ENCODE data around the gene FAT4. TPM values are rescaled to one million over a fixed set of nuclear protein-coding genes. Genes with fewer than 3 reads are reported as not detected.

Gene FAT4
- total and polyA plus RNA-seq, 2 of the 8 experiments (the other 6 are each of a cell fraction or from before 2014, with no cell fraction given) = 1.3 to 5.3 TPM

GRCh38 chr4:125306112-125306511 lies 8.6 kb upstream of the FAT4 start:
- Histone ChIP-seq H3K56ac (replicated peaks; ENCODE audit: insufficient read length, low read depth, low read length) (no peak overlapping the region), H3K4ac (replicated peaks; ENCODE audit: insufficient read length, low read depth, low read length) (no peak overlapping the region), H3K23me2 (ENCODE audit: low read depth, low read length) (no peaks in the 10 kb centered on the region), H3K79me1 (ENCODE audit: low read depth, low read length) (no peaks in the 10 kb centered on the region), H2BK5ac (ENCODE audit: low read depth, low read length) (no peak overlapping the region), H4K5ac (ENCODE audit: insufficient read length, low read depth, low read length) (no peak overlapping the region), H2BK15ac (ENCODE audit: low read length) (no peak overlapping the region), H2BK20ac (ENCODE audit: low read length) (no peak overlapping the region), H2BK12ac (ENCODE audit: low read depth, low read length) (no peak overlapping the region), H3K36me3 (ENCODE audit: control insufficient read depth in 2 of 4, insufficient read depth in 4 of 4, low read length in 3 of 4) (no peaks in the 10 kb centered on the region), H4K8ac (ENCODE audit: extremely low read depth, insufficient read depth, low read length) (no peak overlapping the region), H3K23ac (ENCODE audit: insufficient read length) (no peak overlapping the region), H3K14ac (ENCODE audit: insufficient read length) (no peak overlapping the region), H4K20me1 (replicated peaks in 1 of 2; ENCODE audit: control insufficient read depth in 1 of 2, insufficient read depth in 2 of 2, low read length in 2 of 2) (no peaks in the 10 kb centered on the region), H3K4me3 (ENCODE audit: extremely low read depth in 1 of 4, insufficient read depth in 2 of 4, low read depth in 3 of 4, low read length in 4 of 4) (no peak overlapping the region), H3K9me3 (ENCODE audit: insufficient read depth in 2 of 2, low read depth in 1 of 2, low read length in 1 of 2) (no peaks in the 10 kb centered on the region), H3K79me2 (ENCODE audit: control insufficient read depth in 1 of 2, insufficient read depth in 2 of 2, low read length in 2 of 2) (no peaks in the 10 kb centered on the region), H2BK120ac (replicated peaks; ENCODE audit: low read depth, low read length) (no peak overlapping the region), H3K4me1 (replicated peaks in 1 of 4; ENCODE audit: control insufficient read depth in 3 of 4, insufficient read depth in 4 of 4, low read length in 3 of 4) (no peaks in the 10 kb centered on the region), H3K4me2 (ENCODE audit: insufficient read depth in 1 of 2, low read depth in 2 of 2, low read length in 2 of 2) (no peak overlapping the region), H2AK5ac (ENCODE audit: low read depth, low read length) (no peak overlapping the region), H3K27ac (ENCODE audit: low read depth, low read length) (no peak overlapping the region), H3K9ac (replicated peaks in 1 of 4; ENCODE audit: extremely low read depth in 1 of 4, low read depth in 3 of 4, low read length in 3 of 4) (no peak overlapping the region), H4K91ac (replicated peaks; ENCODE audit: insufficient read length, low read length) (no peak overlapping the region), H3K27me3 (replicated peaks in 1 of 4; ENCODE audit: control insufficient read depth in 3 of 4, extremely low read depth in 1 of 4, insufficient read depth in 3 of 4, low read length in 3 of 4) (no peaks in the 10 kb centered on the region), H2AFZ (ENCODE audit: low read length) (no peak overlapping the region), H3K18ac (ENCODE audit: extremely low read depth, low read length) (no peak overlapping the region)
- ChIA-PET POLR2A (ENCODE audit: partially characterized antibody) (no interaction called here), CTCF (ENCODE audit: partially characterized antibody) (interaction anchor here (0.7 to 2.1 kb wide), 4 partner anchors 11 to 454 kb away, joined by 3 to 6 read pairs (median 4); no protein-coding TSS in a partner anchor)
- FAIRE-seq (no peak), DNase-seq (ENCODE audit: low read depth in 1 of 2, low spot score in 2 of 2) (no peak)
- no peak for TF ChIP-seq EP300 (IDR thresholded peaks at IDR 0.05; ENCODE audit: borderline replicate concordance in 1 of 2, low read depth in 2 of 2, low read length in 2 of 2)
- TF ChIP-seq ZNF274 (IDR thresholded peaks at IDR 0.05; ENCODE audit: borderline replicate concordance, extremely low read depth, low read length) = no peak
- WGBS, 2 experiments (ENCODE audit: extremely low coverage in 1 of 2, insufficient coverage in 1 of 2, insufficient read length in 1 of 2, insufficient replicate concordance in 2 of 2, low coverage in 1 of 2, low lambda C conversion rate in 2 of 2, missing lambda C conversion rate in 1 of 2) = 81 to 100% methylated on average over 1 of the region's 1 CpG
